DMS79 (cell line): Measurements from ENCODE around the gene B3GALNT2.
"Not testable (repeated sequence)": the region's sequence is repeated elsewhere in the genome, so short reads cannot be mapped to it uniquely, and the experiment has no call there.

ENCODE experiments used
- DNase-seq: peaks from one replicate; lab custom pipeline; 2025; lab: John Stamatoyannopoulos, UW

B3GALNT2 gene

DNA sequence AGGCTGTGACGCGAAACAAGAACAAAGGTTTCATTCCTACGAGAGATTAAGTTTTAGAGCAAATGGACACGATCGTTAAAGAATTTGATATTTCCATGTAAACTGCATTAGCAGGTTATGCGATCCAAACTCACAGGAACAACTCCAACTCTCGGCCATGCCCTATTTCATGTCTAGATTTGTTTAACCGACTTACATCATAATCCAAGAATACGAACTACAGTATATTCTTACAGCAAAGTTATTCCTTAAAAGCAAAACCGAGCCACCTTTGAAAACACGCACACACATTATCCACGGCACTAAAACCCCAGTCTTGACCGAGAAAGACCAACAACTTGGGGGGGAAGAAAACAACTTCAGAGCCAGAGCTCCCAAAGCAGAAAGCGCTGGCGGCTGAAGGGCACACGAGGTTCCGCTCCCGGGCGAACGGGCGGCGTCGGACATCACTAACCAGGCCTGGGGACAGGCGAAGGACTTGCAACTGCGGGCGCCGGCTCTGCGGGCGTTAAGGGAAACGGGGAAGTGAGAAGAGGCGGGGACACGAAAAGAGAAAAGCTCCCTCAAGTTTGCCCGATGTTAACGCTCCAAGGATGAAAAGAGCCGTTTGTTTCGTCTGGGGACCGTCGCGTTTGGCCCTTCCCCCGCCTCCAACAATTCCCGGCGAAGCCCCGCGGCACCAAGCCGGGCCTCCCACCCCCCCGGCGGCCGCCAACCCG is 690 bp downstream of the B3GALNT2 start:
- peak; percentile 20 for DNase-seq

DNA sequence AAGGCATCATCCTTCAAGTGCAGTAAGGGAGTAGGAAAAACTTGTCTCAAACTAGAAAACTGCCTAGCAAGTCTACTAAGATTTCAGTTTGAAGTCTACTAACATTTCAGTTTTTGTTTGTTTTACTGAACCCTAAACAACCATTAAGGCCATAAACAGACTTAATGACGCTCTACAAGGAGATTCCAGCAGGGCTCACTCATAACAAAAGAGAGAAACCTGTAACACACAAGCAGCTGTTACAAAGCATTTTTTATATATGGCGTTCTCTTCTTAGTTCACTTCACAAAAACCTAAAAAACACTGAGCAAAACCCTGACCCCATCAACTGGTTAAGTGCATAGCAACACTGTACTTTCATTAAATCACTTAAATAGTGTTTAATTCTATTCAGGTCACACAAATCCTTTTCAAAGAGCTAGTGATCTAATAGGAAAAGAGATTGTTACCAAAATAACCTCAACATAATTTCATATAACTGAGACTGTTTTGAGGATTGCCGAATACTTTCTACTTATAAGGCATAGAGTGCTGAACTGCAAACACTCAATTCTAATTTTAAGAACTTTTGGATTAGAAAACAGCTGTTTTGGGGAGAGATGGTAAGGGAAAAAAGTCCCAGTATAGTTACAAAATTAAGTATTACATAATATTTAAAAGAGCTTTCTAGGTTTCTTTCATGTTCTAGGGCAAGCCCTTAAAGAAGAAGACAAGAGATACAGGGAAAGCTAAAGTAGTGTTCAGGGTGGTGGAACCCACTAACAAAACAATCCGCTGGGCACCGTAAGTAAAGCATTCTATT is 1.4 kb downstream of the B3GALNT2 start:
- DNase-seq, result peak; percentile 3

DNA sequence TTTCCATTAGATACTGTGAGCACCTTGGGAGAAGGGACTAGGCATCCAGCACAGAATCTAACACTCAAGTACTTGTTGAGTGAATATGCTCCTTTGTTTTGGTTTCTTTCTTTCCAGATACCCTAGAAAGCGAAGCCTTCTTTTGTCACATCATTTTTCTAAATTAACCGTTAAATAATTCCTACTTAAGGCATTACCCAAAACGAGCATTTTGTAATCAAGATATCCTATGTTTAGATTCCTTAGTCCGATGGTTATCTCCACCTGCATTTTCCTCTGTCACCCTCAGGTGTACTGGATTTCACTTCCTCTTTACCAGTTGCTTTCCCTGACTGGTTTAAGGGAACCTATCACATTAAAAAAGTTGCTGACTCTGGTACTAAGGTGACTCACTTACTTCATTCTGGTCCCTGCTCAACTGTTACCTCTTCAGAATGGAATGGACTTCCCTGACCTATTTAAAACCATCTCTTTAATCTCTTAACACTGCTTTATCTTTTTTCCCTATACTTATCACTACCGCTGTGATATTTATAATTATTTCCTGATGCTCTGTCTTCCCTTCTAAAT is 3.2 kb downstream of the B3GALNT2 start:
- no peak for DNase-seq

DNA sequence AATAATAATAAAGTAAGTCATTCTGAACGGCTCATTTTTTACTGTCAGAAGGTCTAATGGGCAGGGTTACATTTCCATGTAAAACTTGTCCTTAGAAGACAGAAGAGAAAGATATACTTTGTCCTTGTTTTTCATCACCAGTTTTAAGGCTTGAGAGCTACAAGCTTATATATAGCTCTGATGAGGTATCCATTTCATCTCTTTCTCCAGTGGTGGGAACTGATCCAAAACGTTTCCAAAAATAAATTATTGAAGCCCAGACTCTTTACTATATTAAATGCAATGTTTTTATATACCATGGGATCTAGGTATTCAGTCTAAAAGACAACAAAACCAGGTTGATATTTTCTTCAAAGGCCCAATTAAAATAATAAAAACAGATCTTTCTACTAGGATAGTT is 8.7 kb downstream of the B3GALNT2 start:
- DNase-seq, result no peak

DNA sequence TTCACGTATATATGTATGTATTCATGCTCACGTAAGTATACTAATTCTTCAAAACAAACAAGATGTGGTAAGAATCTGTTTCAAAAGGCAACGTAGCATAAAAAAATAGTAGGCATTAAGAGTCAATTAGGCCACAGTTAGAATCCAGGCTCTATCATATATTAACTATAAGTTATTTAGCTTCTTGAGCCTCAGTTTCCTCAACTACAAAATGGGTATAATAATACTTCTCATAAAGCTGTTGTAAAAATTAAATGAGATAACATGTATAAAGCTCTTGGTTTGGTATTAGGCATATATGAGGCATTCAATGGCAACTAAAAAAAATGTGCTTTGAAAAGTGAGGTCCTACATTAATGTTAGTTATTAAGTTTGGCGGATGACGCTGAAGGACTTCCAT is 9.2 kb downstream of the B3GALNT2 start:
- DNase-seq, result no peak

DNA sequence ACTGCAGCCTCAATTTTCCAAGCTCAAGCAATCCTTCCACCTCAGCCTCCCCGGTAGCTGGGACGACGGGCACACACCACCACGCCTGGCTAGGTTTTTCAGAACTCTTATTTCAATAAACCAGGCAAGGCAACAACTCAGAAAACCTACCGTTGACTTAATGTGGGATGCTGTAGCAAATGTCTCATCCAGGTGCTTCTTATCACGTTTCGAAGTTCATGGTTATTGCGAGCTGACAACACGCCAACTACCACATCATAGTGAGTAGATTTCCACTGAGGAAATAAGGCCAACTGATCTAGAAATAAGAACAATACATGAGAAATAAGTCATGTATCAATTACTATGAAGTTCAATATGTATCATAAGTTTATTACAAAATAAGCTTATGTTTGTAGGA is 9.7 kb downstream of the B3GALNT2 start:
- no peak for DNase-seq

DNA sequence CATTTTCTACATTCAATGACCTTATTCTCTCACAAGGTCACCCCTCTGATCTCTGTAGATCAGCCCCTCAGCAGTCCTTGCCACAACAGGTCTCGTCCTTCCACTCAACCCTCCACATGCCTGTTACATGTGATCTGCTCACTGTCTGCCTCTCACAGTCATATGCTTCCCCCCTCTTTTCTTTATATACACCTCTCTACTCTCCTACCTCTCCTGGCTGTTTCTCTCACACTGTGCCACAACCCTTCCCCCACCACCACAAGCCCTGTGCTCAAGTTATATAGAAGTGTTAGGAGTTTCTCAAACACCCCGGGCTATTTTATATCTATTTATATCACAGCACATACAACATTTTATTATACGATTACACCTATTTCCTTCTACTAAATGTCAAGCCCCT is 12.6 kb downstream of the B3GALNT2 start:
- no peak for DNase-seq

DNA sequence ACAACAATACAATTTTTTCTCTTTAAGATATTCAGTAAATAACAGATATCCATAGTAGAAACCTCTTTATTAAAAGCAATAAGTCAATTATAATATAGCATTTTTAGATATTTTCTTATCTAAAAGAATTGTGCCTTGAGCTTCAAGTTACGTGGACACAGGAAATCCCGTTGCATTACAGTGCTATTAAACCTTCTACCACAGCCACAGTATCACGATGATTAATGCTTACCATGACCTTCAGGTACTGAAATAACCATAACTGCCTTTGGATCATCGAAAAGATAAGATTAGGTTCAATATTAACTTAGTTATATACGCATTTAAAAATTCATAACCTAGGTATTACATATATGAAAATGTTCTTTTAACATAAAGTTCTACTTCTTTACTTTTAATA is 17.9 kb downstream of the B3GALNT2 start:
- no peak for DNase-seq

DNA sequence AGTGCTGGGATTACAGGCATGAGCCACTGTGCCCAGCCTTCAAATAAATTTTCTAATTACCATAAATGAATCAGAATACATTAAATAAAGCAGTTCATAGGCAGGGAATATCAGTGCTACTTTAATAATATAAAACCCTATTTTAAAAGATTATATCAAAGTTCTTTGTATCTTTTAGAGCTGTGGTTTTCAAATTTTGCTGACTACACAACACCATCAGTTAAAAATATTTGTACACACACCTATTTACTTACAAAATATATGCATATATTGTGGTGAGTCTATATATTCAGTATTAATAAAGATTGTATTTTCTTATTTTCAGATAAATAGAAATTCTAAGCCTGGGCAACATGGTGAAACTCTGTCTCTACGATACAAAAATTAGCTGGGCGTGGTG is 18.7 kb downstream of the B3GALNT2 start:
- DNase-seq, result no peak

DNA sequence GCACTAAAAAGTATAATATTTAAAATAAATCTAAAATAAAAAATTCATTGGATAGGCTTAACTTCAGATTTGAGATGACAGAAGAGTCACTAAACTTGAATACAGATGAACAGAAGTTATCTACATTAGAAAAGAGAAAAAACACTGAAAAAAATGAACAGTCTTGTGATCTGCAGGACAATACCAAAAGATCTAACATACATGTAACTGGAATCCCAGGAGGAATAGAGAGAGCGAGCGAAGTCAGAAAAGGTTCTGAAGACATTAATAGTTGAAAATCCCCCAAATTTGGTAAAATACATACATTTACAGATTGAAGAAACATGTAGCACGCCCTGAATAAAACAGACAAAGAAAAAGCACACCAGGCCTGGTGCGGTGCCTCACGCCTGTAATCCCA is 21.2 kb downstream of the B3GALNT2 start:
- no peak for DNase-seq

DNA sequence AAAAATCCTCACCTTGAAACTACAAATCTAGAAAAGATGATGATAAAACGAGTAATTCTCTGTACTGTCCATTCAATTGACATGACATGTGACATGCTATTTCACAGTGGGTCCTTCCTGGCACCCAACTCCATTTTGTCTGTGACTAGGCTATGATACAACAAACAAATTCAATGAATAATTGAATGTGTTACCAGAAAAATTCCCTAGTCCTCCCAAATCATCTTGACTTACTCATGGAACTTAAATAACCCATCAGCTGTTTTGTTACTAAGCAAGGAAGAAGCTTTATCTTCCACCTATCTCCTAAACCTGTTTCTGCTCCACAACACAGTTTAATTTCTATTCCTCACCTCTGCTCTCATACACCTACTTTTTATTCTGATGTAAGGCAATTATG is 30.4 kb downstream of the B3GALNT2 start:
- DNase-seq, result no peak

DNA sequence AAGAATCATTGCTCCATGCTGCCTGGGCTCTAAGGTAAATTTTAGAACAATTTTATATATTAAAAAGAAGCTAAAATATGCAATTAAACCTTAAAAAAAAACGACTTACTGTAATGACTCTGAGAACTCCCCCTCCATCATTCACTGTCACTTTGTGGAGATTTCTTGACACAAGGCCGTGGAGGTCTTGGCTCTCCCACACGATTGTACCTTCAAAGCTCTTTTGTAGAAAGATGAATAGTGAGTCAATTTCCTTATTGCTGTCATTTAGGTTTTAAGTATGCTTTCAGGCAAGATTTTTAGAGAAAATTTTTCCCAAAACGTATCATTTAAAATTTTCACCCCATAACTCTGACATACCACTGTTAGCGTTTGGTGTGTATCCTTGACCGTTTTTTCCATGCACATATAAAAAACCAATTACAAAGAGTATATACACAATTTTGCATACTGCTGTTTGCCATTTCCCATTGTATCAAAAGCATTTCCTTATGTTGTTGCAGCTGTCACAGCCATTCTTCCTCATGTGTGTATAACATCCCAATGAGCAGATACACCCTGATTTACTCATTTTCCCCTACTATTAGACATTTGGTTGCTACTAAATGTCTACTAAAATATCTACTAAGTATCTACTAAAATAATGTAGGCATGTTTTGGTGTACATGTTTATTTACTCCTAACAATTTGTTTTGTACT is 33.4 kb downstream of the B3GALNT2 start:
- no peak for DNase-seq

DNA sequence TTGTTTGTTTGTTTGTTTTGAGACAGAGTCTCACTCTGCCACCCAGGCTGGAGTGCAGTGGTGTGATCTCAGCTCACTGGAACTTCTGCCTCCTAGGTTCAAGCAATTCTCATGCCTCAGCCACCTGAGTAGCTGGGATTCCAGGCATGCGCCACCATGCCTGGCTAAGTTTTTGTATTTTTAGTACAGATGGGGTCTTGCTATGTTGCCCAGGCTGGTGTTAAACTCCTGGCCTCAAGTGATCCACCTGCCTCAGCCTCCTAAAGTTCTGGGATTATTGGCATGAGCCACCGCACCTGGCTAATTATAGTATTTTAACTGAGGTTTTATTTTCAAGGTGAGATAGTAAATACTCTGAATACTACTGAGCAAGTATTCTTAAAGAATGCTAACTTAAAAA is 34.4 kb downstream of the B3GALNT2 start:
- DNase-seq, result not testable (repeated sequence)

DNA sequence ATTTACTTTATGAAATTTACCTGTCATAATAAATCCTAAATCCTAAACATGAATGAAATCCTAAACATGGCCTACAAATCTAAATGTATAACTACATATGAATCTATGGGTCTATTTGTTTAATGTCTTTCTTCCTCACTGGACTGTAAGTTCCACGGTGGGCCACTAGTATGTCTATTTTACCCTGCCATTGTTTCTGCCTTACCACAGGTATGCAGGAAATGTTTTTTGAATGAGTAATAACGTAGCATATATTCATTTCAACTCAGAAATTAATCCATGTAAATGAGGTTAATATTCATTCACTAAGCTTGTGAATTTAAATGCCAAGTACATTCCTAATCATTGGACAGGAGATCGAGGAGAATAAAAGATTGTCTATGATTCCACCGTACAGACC is 35.3 kb downstream of the B3GALNT2 start:
- DNase-seq, result no peak

DNA sequence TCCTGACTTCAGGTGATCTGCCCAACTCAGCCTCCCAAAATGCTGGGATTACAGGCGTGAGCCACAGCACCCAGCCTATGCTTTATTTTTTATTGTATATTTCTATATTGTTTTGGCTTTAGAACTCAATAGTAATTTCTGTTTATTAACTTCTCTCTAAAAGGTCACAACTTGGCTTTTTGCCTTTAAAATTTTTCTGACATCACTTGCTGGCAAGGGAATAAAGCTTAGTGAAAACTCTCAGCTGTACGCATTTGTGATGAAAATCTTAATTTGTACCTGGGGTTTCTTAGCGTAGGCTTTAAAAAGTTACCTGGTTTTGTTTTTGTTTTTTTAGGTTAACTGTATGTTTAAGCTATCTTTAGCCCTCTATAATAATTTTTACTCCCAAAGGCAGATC is 36.2 kb downstream of the B3GALNT2 start:
- DNase-seq, result no peak

DNA sequence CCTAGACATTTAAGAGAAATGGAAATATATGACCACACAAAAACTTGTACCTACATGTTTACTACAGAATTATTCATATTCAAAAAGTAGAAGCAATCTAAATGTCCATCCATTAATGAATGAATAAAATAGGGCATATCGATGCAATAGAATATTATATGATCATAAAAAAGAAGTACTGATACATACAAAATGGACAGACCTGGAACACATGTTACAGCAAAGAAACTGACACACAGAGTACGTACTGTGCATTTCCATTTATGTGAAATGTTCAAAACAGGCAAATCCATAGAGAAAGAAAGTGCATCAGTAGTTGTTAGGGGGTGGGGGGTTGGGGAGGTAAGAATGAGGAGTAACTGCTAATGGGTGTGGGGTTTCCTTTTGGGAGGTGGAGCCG is 39.2 kb downstream of the B3GALNT2 start:
- DNase-seq, result no peak

DNA sequence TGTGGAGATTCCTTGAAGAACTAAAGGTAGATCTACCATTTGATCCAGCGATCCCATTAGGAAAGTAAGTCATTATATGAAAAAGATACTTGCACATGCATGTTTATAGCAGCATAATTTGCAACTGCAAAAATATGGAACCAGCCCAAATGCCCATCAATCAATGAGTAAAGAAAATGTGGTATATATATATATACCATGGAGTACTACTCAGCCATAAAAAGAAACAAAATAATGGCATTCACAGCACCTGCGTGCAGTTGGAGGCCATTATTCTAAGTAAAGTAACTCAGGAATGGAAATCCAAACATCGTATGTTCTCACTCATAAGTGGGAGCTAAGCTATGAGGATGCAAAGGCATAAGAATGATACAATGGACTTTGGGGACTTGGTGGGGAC is 41.4 kb downstream of the B3GALNT2 start:
- not testable (repeated sequence) for DNase-seq

DNA sequence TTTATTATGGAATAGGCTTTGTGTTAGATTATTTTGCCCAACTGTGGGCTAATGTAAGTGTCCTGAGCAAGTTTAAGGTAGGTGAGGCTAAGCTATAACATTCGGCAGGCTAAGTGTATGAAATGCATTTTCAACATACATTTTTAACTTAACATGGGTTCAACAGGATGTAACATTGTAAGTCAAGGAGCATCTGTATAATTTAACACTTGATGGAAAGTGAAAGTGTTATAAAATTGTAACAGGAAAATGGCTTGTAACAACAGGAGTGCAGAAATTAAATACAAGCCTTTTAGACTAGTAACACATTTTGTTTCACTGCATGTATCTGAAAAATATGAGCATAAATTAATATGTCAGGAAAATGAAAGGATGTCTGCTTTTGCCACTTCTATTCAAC is 42.3 kb downstream of the B3GALNT2 start:
- no peak for DNase-seq

DNA sequence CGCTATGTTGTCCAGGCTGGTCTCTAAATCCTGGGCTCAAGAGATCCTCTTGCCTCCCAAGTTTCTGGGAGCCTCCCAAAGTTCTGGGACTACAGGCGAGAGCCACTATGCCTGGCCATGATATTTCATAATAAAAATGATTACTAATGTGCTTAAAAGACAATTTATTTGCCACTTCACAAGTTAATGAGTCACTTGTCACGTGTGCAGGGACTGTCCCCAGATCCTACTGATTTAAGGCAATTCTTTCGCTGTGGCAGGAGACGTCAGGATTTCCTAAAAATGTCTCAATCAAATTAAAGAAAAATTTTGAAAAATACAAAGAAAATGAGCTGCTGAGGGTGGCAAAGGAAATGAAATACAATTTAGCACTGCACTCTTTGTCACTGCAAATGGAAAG is 43.5 kb downstream of the B3GALNT2 start:
- no peak for DNase-seq

DNA sequence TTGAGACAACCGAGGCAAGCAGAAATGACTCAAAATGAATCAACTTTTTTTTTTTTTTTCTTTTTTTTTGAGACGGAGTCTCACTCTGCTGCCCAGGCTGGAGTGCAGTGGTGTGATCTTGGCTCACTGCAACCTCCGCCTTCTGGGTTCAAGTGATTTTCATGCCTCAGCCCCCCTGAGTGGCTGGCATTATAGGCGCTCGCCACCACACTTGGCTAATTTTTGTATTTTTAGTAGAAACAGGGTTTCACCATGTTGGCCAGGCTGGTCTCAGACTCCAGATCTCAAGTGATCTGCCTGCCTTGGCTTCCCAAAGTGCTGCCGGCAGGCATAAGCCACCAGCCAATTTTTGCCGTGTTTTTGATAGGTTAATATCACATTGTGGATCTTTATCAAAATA is 46.4 kb downstream of the B3GALNT2 start:
- not testable (repeated sequence) for DNase-seq

DNA sequence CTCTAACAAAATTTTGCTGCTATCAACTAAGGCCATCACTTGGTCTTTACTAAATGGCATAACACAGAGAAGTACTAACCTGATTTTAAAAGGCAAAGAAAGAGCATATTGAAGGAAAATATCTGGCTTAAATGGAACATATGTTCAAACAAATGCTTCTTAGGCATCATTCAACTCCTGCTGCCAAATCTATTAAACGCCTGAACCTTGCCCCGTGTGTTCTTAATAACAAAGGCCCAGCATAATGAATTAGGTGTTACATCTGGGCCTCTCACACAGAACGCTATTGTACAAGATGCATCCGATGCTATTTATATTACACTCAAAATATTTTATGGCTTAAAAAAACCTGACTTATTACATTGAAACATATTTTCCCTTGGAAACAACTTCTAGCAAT is 48.4 kb downstream of the B3GALNT2 start:
- DNase-seq, result no peak

DNA sequence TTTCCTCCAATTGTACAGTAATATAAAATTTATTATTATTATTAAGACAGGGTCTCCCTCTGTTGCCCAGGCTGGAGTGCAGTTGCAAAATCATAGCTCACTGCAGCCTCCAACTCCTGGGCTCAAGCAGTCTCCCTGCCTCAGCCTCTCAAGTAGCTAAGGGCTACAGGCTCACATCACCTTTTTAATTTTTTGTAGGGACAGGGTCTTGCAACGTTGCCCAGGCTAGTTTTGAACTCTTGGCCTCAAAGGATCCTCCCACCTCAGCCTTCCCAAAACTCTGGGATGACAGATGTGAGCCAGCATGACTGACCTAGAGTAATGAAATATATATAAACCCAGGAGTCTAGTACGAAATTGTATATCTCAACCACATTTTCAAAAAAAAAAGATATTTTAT is 49.2 kb downstream of the B3GALNT2 start:
- DNase-seq, result no peak

DNA sequence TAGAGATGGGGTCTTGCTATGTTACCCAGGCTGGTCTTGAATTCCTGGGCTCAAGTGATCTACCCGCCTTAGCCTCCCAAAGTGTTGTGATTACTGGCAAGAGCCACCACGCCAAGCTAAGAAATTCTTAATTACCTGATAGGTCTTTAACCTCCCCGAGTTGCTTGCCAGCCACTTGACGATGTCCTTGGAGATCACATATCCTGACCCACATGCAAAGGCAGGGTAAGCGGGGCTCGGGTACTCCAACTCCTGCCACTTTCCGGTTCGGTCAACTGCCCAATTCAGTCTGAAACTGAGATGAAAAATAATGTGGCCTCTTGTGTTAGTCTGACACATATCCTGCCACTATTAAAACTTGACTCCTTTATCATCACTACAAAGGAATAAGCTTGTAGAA is 50.2 kb downstream of the B3GALNT2 start:
- DNase-seq, result no peak
